T1000 (cell line): ENCODE results near the gene SASH1.

ENCODE experiments used
- DNase-seq: peaks from one replicate; lab custom pipeline; 2025; ENCODE audit warnings: mixed read lengths; lab: John Stamatoyannopoulos, UW

SASH1 gene

DNA sequence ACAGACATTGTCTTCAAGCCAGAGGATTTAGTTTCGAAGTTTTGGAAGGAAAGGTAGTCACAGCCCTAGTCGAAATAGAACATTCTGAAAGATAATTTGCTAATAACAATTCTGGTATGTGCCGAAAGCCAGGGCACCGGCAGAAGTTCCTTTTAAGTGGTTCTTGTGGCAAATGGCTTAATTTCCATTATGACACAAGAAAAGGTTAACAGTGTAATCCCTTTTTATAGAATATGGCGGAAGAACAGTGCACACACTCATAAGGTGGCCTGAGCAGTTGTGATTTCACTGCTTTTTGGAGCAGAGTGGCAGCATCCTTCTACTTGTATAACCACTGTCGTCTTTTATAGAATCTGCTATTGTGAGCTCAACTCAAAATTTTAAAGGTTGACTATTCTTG, 152.4 kb downstream of the SASH1 start:
- DNase-seq: no peak

DNA sequence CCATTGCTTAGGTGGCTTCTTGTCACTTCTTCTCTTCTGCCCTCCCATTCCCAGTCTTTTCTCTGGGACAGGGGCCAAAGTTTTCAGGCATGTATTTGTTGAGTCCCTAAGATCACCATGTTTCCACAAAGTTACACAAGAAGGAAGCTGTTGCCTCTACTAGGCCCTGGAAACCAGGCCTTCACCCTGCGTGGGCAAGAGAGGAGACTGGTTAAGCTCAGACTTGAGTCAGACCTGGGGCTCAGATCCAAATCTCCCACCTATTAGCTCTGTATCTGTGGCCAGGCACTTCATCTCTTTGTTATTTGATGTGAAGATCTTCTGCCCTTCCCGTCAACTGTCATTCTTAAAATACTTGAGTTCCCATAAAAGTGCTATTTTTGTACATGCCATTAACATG, 154.6 kb downstream of the SASH1 start:
- no peak for DNase-seq

DNA sequence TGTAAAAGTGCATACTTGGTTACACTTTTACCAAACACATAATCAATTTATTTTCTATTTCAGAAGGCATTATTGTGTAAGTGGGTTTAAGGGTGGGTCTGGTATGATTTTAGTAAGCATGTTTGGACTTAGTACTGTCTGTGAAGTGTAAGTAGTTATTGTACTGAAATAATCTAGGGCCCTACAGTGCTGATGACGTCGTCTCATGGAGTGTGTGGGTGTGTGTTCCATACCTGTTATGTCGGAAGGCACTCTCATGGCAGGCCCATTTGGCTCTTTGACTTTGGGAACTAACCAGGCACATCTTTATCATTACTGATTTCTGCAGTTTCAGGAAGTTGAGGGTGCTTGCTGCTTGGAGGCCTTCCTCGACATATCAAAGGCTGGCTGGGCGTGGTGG, 155.1 kb downstream of the SASH1 start:
- no peak for DNase-seq

DNA sequence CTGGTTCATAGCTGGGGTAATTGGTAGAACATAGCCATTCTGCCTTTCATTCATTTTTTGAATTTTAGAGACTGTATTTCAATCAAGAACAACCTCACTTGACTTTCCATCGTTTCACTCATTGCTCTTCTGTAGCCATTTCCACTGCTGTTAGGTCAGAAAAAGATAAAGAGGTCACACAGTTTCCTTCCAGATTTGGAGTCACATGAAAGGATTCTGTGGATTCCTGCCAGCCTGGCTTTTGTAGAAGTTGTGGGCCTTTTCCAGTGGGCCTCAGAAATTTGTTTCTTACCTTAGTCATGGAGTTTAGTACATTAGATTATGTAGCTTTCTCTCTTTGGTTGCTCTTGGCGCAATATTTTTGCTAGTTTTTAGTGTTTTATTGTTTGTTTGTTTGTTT, 157.8 kb downstream of the SASH1 start:
- no peak for DNase-seq

DNA sequence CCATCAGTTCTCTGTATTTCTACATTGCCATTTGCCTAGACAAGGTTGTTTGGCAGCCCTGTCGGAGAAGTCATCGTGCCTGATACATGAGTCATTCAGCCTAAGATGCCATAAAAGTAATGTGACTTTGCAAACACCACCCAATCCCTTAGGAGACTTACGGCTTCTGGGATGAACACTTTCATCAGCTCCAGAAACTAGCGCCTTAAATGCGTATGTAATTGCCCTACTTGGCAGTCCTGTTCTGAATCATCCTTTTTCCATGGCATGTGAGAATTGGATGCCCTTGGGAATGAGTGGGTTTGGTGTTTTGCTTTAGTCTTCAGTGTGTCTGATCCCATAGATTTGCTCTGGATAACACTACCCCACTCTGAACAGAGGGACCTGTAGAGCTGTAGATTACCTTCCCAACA, 158.5 kb downstream of the SASH1 start:
- peak; percentile 58 for DNase-seq

DNA sequence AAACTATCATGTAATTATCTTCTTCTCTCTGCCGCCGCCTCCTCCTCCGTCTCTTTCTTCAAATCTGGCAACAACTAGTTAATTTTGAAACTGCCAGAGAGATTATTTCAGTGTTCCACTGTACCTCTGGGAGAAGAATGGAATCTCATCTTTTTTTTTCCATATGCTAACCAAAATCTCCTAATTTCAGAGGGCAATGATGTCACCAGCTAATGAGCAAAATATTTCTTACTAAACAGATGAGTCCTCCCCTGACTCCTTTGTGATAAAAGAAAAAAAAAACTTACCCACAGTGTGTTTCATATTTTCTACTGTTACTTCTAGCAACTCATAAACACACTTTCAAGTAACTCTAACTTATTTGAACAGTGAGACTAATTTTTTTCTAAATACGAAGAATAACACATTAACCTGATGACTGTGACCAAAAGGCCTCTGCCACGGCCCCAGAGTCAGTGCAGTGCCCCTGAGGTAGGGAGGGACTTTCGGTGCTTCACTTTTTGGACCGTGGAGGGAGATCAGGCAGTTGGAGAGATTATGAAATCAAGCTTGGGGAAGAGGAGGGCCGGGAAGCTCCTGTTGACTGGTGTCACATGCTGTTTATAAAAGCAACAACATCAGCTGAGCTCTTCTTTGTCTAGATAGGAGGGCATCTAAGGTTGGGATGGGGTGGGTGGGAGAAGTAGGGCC, 159.6 kb downstream of the SASH1 start:
- DNase-seq: no peak

DNA sequence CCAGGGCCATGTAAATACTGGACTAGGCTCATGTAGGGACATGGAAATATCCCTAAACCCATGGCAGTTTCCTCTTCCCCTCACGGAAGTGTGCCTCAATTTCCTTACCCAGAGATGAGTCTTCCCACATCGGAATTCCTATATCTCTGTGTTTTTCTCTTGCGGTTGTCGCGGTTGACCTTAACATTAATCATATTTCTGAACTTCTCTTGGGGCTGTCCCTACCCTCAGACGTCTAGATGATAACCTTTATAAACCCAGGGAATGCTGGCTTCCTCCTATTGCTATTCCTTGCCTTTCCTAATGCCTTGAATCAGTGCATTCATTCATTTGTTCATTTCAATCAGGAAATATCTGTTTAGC, 160.1 kb downstream of the SASH1 start:
- DNase-seq: no peak

DNA sequence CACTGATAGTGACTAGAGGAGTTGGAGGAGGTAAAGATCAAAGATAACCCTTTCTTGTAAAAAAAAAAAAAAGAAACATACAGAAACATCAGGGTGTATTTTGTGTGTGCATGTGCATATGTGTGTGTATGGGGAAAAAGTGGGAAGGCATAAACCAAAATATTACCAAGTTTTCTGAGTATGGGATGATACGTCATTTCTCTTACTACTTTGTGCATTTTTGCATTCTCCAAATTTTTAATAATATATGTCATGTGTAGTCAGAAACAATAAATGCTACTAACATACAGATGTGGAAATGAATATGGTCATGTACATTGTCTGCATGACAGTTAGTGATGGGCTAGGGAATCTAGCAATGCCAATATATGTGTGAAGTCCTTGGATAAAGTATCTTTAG, 161.1 kb downstream of the SASH1 start:
- no peak for DNase-seq

DNA sequence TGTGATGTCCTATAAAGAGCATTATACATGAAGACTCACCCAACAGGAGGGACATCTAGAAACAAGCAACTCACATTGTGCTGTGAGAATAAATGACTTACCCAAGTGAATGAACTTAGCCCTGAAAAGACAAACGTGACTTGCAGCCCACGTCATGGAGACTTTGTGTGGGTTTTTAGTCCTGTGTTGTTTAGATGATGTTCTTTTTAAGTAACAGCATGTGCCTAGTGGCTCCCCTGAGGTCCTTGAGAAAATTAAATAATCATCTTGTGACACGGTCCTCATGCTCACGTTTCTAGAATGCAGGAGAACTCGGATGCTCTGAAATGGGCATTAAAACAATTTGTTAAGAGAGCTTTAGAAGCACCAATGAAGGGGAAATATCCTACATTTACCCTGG, 165.1 kb downstream of the SASH1 start:
- no peak for DNase-seq

DNA sequence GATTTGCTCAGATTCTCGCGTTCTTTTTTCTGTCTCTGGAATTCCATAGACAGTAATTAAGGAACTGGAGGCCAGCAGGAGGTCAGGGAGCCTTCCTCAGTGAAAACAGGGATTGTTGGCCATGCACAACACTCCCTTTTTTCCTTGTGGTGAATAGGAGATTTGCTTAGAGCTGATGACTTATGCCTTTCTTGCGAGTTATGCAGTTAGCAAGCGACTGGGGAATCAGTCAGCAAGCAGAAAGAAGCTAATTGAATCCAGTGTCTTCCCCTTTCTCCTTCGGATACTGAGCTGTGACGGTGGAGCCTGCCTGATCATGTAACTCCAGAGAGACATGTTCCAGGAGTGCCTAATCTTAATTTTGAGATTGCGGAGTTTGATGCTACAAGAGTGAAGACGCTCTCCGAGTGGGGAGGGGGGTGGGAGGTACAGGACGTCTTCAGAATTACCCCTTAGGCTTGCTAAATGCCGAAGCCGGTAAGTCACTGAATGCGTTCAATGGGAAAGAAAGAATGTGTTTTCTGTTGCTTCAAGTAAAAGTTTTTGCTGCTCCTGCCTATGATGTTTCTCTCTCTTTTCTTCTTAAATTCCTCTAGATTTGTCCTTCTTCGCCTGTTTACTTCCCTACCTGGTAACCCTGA, 165.9 kb downstream of the SASH1 start:
- DNase-seq: peak; percentile 9

DNA sequence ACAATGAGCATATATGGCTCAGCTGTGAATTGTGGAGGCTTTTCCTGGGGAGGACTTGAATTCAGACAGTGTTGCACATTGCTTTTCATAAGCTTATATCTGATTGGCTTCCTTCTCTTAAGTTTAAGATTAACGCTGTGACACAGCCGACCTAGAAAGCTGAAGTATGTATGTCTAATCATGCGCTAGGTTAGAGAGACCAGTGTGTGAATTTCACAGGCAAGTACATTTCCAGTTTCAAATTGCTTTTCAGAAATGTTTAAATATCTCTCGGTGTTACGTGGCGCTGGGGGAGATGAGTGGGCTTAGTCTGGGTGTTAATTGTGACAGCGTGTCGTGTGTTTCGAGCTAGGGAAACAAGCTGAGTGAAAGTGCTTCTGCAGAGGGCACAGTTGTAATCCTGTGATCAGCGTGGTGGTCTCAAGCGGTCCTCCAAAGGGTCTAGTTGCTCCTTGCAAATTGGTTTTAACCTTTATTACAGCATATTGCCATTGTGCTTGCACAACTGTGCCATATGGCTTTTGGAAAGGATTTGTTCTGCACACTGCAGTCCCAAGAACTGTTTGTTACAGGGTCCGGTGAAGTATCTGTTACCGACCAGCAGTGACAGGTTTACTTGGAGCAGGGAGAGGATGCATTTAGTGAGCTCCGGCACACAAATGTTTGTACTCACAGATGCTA, 166.6 kb downstream of the SASH1 start:
- DNase-seq: no peak

DNA sequence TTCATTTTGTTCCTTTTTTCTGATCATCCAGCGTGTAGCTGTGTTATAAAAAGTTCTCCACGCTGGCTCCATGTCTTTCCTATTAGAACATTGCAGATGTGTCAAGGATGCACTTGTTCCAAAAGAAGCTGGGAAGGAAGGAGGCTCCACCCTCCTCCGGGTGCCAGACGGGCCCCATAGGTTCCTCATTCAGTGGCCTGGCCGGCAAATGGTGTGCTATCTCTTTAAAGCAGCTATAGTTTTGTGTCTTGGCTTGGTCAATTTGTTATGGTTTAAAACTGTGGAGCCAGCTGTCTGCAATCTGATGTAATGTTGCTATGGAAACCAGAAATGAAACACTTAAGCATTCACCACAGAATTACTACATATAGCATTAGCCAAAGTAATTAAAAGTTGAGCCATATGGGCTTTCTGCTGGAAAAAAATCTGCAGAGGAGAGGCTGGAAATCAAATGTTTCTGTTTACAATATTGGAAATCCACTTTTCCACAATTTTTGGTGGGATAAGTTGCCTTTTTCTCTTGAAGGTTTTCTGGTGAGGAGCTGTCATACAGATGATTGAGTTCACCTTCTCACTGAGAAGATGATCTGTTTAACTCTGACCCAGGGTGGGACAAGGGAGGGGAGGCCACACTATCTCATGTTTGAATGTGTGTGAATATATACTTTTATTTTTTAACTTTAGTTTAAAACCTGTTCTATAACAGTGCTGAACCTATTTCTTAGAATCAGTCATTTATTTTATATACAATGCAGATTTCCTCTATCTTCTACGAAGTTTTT, 167.4 kb downstream of the SASH1 start:
- DNase-seq: peak; percentile 9

DNA sequence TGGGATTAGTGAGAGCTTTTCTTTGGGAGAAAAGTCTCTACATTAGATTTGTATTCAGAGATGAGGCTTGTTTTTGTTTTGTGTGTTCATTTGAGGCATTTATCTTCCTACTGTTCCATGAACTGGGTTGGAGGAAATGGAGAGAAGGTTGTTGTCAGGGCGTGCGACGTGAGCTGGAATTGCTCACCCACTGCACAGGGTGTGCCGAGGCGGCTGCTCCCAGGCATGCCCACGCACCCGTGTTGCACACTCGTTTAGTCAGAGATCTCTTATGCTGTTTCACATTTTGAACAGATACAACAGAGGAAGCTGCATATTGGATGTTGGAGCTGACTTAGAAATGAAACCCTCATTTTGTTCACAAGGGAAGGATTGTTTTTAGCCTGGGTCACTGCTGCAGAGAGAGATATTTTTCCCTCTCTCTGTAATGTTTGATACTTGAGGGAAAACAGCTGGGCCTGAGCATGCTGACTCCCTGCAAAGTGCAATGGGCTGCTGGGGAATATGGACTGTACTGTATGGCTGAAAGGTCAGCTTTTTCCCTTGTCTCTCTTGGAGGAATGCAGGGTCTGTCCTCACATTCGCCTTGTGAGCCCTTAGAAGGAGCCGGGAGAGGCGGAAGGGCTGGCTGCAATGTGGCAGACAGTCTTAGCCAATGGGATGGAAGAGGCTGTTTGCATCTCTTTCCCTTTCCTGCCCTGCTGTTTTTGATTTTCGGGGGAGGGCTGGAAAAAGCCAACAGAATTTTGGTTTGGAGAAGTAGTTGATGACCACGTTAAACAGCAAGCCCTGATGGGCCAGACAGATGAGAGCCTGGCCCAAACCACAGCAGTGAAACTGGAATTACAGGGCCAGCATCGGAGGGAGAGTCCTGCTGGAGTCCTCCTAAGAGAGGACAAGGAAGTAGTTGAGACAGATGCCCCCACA, 170.8 kb downstream of the SASH1 start:
- DNase-seq: no peak

DNA sequence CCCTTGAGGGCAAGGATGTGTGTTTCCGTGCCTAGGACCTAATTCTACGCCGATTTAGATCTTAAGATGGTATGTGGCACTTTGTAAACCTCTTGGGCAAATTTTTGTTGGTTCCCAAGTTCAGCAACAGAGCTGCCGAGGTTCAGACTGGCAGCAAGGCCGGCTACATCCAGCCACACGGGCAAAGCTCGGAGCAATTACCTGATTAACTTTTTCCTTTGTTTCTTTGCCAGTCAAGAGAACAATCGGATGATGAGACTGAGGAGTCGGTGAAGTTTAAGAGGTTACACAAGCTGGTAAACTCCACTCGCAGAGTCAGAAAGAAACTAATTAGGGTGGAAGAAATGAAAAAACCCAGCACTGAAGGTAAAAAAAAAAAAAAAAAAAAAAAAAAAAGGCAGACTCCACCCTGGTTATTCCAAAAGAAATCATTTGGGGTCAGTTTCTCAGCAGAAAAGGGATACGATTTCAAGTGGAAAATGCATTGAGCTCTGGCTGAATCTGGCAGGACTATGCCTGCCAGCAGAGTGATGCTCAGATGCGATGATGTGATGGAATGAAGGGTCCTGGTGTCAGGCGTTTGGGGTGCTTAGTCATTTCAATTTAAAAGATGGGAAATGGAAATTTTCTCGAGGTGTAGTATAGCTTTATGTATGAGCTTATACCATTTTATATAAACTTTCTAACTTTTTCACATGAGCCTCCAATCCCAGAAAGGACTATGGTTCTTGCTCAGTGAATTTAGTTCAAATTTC, 171.6 kb downstream of the SASH1 start:
- no peak for DNase-seq

DNA sequence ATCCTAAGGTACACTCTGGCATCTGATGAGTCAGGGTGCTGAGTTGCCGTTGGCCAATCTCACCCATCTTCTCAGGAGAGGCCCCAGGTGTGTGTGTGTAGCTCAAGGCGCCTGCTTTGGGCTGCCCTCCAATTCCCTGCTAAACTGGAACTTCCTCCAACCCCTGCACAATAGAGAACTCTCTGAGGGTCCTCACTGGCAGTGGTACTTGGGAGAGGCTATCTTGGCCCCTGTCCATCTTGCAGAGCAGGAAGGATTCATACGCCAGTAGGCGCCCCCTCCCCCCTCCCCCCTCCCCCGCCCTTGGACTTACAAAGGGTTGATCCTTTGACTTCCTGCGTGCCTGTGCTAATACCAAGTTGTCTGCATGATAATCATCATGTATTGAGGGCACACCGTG, 173.6 kb downstream of the SASH1 start:
- no peak for DNase-seq

DNA sequence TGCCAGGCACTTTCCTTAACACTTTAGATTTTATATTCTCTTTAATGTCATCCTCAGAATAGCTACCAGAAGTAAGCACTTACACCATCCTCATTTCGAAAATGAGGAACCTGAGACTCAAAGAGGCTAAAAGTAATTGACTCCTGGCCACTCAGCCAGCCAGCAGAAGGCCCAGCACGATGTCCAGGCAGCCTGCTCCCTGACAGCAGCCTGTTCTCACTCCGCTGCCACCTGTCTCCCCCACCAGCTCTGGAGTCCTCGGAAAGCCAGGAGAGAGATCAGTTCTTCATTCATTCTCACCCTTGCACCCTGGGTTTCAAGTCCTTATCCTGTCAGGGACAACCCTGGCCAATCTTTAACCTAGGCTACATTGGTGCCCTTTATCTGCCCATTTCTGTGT, 174.0 kb downstream of the SASH1 start:
- no peak for DNase-seq

DNA sequence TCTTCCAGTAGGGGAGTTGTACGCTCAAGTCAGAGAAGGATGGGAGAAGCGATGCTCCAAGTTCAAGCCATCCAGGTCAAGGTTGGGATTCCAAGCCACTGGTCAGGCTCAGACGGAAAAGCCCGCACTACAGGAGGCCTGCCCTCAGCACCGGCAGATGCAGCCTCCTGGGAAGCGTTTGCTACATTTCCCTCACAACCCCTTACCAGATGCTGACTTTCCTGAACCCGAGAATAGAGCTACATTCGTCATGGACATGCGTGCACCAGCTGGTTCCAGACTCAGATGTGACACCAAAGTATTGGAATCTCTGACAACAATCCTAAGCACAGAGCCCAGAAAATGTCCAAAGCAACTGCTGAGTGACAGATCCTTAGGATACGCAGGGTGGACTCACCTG, 174.8 kb downstream of the SASH1 start:
- DNase-seq: no peak

DNA sequence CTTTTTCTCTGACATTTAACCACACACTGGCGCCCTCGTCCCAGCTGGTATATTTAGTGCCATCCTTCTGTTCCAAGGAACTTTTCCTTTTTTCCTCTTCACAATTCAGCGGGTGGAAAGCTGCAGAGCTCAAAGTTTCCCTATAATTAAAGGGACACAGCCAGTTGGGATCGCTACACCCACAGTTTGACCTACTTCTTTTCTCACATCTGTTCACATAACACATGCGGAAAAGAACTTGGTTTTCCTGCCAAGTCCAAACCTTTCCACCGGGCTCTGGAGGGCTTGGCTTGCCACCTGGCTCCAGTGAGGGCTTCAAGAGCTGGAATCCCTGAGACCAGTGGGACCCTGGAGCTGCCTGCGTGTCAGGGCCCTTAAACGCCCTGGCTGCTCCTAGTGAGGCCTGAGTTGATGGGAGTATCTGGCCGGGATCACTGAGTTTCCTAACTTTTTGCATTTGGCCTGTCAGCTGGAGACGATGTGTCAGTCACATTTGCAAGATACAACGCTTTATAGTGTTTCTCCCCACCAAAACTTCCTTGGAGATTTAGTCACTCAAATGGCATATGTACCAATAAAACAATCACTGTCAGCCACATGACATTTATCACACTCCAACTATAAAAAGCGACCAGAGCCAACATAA, 176.0 kb downstream of the SASH1 start:
- DNase-seq: no peak

DNA sequence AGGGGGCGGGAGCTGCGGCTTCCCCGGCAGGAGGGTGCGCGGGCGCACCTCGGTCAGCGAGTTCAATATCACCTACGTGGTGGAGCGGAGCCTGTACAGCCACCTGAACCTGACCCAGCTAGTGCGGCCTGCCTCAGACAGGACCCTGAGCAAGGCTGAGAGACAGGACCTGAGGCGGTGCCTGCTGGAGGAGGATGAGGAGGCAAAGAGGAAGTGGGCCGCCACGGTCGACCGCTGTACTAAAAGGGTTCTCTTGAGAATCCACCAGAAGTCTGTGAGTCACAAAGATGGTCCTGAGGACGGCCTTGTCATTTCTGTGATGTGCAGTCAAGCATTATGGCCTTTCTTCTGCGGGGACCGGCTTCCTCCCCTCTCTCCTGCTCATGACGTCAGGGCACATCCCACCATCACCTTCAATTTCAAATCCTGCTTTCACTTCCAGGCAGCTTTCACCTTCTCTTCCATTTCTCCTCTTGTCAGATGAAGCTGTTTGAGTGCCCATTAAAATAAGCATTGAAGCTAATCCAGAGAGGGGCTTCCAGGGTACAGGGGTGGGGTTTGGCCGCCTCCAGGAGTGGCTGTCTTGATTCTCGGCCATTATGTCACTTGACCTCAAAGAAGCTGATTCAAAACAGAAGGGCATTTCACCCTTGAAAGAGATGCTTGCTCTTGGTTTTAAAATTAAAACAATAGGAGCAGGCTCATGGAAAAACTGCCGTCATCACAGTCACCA, 177.6 kb downstream of the SASH1 start:
- no peak for DNase-seq

DNA sequence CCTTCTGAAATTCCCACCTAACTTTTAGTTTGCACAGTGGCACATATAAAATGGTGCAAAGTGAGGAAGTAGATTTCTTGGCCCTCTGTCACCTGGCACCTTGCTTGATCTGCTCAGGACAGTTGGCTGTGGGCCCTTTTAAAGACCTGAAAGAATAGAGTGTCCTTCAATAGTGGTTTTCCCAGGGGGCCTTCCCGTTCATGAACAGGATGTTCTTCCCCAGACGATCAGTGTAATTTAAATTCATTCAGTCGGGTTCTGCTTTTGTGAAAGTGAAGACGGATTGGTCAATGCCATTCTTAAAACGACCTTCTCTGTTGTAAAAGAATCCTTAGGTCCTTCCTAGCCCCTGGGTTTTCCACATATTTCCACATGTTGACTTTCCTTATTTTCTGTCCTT, 178.5 kb downstream of the SASH1 start:
- DNase-seq: no peak
